Endothelial cell of umbilical vein (primary cell): ENCODE measurements around the gene GRIN3B. TPM values are rescaled to one million over a fixed set of nuclear protein-coding genes. Genes with fewer than 3 reads are reported as not detected.

ENCODE experiments used
- BruUV-seq: library from RNA; stranded (reverse); fragments of 400-500 nt; replicated peaks from 2 replicates; lab custom pipeline; 2021; lab: Mats Ljungman, UMichigan
- CTCF ChIA-PET: fragments of 300-600, 350-600 bp; sonication (Branson Sonifier 250); formaldehyde crosslinking; loops from one replicate; lab custom pipeline; 2021; ENCODE audit warnings: antibody characterized with exemption, inconsistent platforms; lab: Charles Lee
- POLR2A ChIA-PET: fragments of 300-600, 350-600 bp; sonication (Branson Sonifier 250); formaldehyde crosslinking; loops from one replicate; lab custom pipeline; 2021; ENCODE audit warnings: antibody characterized with exemption, inconsistent platforms; lab: Charles Lee
- DNase-seq: peaks from one replicate; pipeline ENCODE4 v3.0.0-alpha.2; 2011; ENCODE audit warnings: low read depth, low spot score
- FAIRE-seq: peaks from 2 replicates; lab custom pipeline; 2011; peaks lifted over from hg19 to GRCh38; lab: Jason Lieb, UNC
- H2AFZ ChIP-seq: 2 replicates; pipeline ENCODE4 v1.6.0; 2012; ENCODE audit warnings: low read depth, low read length, control low read depth, inconsistent platforms
- H3K27ac ChIP-seq: 2 replicates; pipeline ENCODE4 v1.5.1; 2011; ENCODE audit warnings: low read depth, mild to moderate bottlenecking, control low read depth, low read length, moderate library complexity; ENCODE audit not compliant: insufficient read depth
- H3K27me3 ChIP-seq, 2 experiments: 2 replicates each; pipeline versions ENCODE4 v1.6.0 to v1.6.1; 2011; ENCODE audit warnings: low read length in 2 of 2, mixed read lengths in 1 of 2; ENCODE audit not compliant: control insufficient read depth in 2 of 2, insufficient read depth in 2 of 2
- H3K36me3 ChIP-seq, 2 experiments: 2 replicates in 1 of 2; 3 replicates in 1 of 2; pipeline ENCODE4 v1.5.1; 2011; ENCODE audit warnings: low read length in 2 of 2, mild to moderate bottlenecking in 1 of 2, moderate library complexity in 1 of 2; ENCODE audit not compliant: control insufficient read depth in 2 of 2, insufficient read depth in 2 of 2; ENCODE audit errors: extremely low read depth in 1 of 2
- H3K4me1 ChIP-seq: 3 replicates; pipeline ENCODE4 v1.5.1; 2011; ENCODE audit warnings: mild to moderate bottlenecking, low read length; ENCODE audit not compliant: control insufficient read depth, insufficient read depth; ENCODE audit errors: extremely low read depth
- H3K4me2 ChIP-seq: 2 replicates; pipeline ENCODE4 v1.6.1; 2011; ENCODE audit warnings: low read length, control low read depth, mixed read lengths; ENCODE audit not compliant: insufficient read depth
- H3K4me3 ChIP-seq, 3 experiments: fragments of 200-600 bp in 1 of 3; sonication (generic), shearing (Covaris generic) in 1 of 3; replicated peaks in 1 of 3; 2 replicates each; pipeline ENCODE4 v1.5.1; 2011 to 2016; ENCODE audit warnings: control low read depth in 3 of 3, low read length in 3 of 3, mild to moderate bottlenecking in 2 of 3, inconsistent platforms in 1 of 3, low read depth in 1 of 3, moderate library complexity in 1 of 3; ENCODE audit not compliant: insufficient read depth in 1 of 3
- H3K79me2 ChIP-seq: 2 replicates; pipeline ENCODE4 v1.6.0; 2012; ENCODE audit warnings: low read length, inconsistent platforms; ENCODE audit not compliant: control insufficient read depth, insufficient read depth
- H3K9ac ChIP-seq: replicated peaks from 2 replicates; pipeline ENCODE3; 2011; ENCODE audit warnings: low read length, control low read depth; ENCODE audit not compliant: insufficient read depth; ENCODE audit errors: extremely low read depth
- H3K9me1 ChIP-seq: replicated peaks from 3 replicates; pipeline ENCODE4 v1.6.0; 2011; ENCODE audit warnings: mild to moderate bottlenecking, low read length; ENCODE audit not compliant: control insufficient read depth, insufficient read depth; ENCODE audit errors: extremely low read depth
- H3K9me3 ChIP-seq: replicated peaks from 2 replicates; pipeline ENCODE4 v1.5.1; 2012; ENCODE audit warnings: low read length, inconsistent platforms; ENCODE audit not compliant: control insufficient read depth, insufficient read depth
- H4K20me1 ChIP-seq: replicated peaks from 2 replicates; pipeline ENCODE3; 2011; ENCODE audit warnings: mild to moderate bottlenecking, low read length; ENCODE audit not compliant: control insufficient read depth, insufficient read depth; ENCODE audit errors: extremely low read depth
- EZH2 ChIP-seq: IDR thresholded peaks from 2 replicates; pipeline ENCODE4 v1.6.1; 2012; ENCODE audit warnings: borderline replicate concordance, low read depth, mild to moderate bottlenecking, moderate library complexity, low read length, inconsistent platforms; ENCODE audit not compliant: severe bottlenecking
- FOS ChIP-seq: IDR thresholded peaks from 2 replicates; pipeline ENCODE4 v1.6.1; 2011; ENCODE audit warnings: mild to moderate bottlenecking, low read length, moderate library complexity, borderline replicate concordance; ENCODE audit not compliant: insufficient read depth
- GATA2 ChIP-seq: IDR thresholded peaks from 2 replicates; pipeline ENCODE4 v1.7.0; 2011; ENCODE audit warnings: low read depth, mild to moderate bottlenecking, moderate library complexity, mixed read lengths, low read length; ENCODE audit not compliant: insufficient read length, insufficient read depth
- JUN ChIP-seq: IDR thresholded peaks from 2 replicates; pipeline ENCODE4 v1.6.1; 2011; ENCODE audit warnings: borderline replicate concordance, low read depth; ENCODE audit not compliant: insufficient read length, insufficient read depth
- MAX ChIP-seq: IDR thresholded peaks from 2 replicates; pipeline ENCODE4 v1.6.1; 2011; ENCODE audit not compliant: insufficient read depth, insufficient read length
- MYC ChIP-seq: IDR thresholded peaks from one replicate; pipeline ENCODE4 v1.6.1; 2011; ENCODE audit warnings: mild to moderate bottlenecking, low read depth, low read length
- POLR2A ChIP-seq: IDR thresholded peaks from 2 replicates; pipeline ENCODE4 v1.6.1; 2012; ENCODE audit warnings: low read depth, mild to moderate bottlenecking, control low read depth, low read length
- POLR2AphosphoS5 ChIP-seq: IDR thresholded peaks from 2 replicates; pipeline ENCODE4 v1.6.1; 2012; ENCODE audit warnings: low read depth, mild to moderate bottlenecking, control low read depth, low read length, moderate library complexity; ENCODE audit not compliant: insufficient read depth
- dilution Hi-C: fragments of 300-500 bp; cut with MboI; formaldehyde crosslinking; loops from one replicate; pipeline ENCODE4 v1.15.0; 2019; ENCODE audit warnings: low sequenced_read_pairs; ENCODE audit not compliant: extremely low pct_ligation_motif_present
- intact Hi-C: fragments of 100-400 bp; cut with micrococcal nuclease; formaldehyde crosslinking; loops from one replicate; pipeline ENCODE4 v1.10.0; 2022
- polyA plus RNA-seq, 4 experiments: library from polyadenylated mRNA; depleted of rRNA in 3 of 4; stranded (reverse) in 3 of 4; unstranded in 1 of 4; fragments of >200 nt; gene quantifications; 2 replicates each; pipeline versions ENCODE4 v1.2.1 to v1.2.3, GENCODE V29; 2011 to 2012; ENCODE audit warnings: missing spikeins in 1 of 4
- total RNA-seq: library from RNA; stranded (reverse); gene quantifications from 2 replicates; pipeline ENCODE4 v1.2.3, GENCODE V29; 2021
- TF ChIP-seq, protein P1 (sequence below), 2 donors: IDR thresholded peaks; 1 replicate in 1 of 2; 2 replicates in 1 of 2; pipeline ENCODE4 v1.5.1; 2011; ENCODE audit warnings: low read length in 2 of 2, mild to moderate bottlenecking in 2 of 2, moderate library complexity in 2 of 2, control low read depth in 1 of 2, inconsistent platforms in 1 of 2, low read depth in 1 of 2; ENCODE audit not compliant: insufficient read depth in 1 of 2; ENCODE audit errors: extremely low read depth in 1 of 2

The GRIN3B gene
- total and polyA plus RNA-seq, 2 donors (not counting 3 experiments of a cell fraction or from before 2014, with no cell fraction given): 0.43 to 0.82 TPM

GRCh38 chr19:1028062-1028926 is 28.1 kb downstream of the GRIN3B start:
- ChIA-PET CTCF (interaction anchor here (0.8 to 1.8 kb wide), 4 partner anchors 11 to 44 kb away, joined by 3 to 7 read pairs (median 3); partner anchors contain the start of genes ABCA7 and WDR18), POLR2A (interaction anchor here (0.5 to 5.7 kb wide), 7 partner anchors 11 to 995 kb away, joined by 3 to 36 read pairs (median 5); partner anchors contain the start of genes ABCA7 and CIRBP)
- intact Hi-C loops: no loop called here
- dilution Hi-C loops: no loop called here
- Histone ChIP-seq H3K27me3 (no peaks in the 10 kb centered on the region), H3K4me3 (peak overlapping the region; percentile 52 to 88 (median 84)), H3K79me2 (peaks cover 44% of the 10 kb centered on the region), H3K9me3 (no peaks in the 10 kb centered on the region), H3K4me2 (peak overlapping the region; percentile 76), H2AFZ (no peak overlapping the region), H3K9me1 (no peaks in the 10 kb centered on the region), H4K20me1 (no peaks in the 10 kb centered on the region), H3K4me1 (peaks cover 9% of the 10 kb centered on the region), H3K27ac (no peak overlapping the region), H3K9ac (peak overlapping the region; percentile 89), H3K36me3 (peaks cover 2 to 11% of the 10 kb centered on the region in 2 experiments)
- BruUV-seq: no TSS peak
- TF ChIP-seq FOS: no peak
- peak; percentile 52 for TF ChIP-seq POLR2AphosphoS5
- DNase-seq: peak; percentile 47
- FAIRE-seq: peak; percentile 46

DNA sequence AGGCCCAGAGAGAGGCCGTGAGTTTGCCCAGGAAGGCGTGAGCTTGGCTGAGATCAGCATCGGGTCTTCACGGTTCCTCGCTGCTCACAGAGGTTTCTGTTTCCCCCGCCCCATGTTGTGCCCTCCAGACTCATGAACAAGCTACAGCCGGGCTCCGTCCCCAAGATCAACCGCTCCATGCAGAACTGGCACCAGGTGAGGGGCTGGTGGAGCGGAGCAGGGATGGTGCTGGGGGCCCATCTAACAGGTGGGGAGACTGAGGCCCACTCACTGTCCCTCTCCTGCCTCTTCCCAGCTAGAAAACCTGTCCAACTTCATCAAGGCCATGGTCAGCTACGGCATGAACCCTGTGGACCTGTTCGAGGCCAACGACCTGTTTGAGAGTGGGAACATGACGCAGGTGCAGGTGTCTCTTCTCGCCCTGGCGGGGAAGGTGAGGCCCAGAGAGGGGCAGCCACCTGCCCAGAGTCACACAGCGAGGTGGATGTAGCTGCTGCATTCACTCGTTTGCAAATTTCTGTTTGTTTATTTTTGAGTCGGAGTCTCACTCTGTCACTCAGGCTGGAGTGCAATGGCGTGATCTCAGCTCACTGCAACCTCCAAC is 32.1 kb downstream of the GRIN3B start:
- ChIA-PET POLR2A (interaction anchor here (0.6 kb wide), 1 partner anchor 12 kb away, joined by 3 read pairs; no protein-coding TSS in a partner anchor), CTCF (no interaction called here)
- FAIRE-seq (no peak), DNase-seq (no peak)
- H3K27me3 ChIP-seq: no peaks in the 10 kb centered on the region
- no peak for TF ChIP-seq JUN
- TF ChIP-seq, protein P1, sequence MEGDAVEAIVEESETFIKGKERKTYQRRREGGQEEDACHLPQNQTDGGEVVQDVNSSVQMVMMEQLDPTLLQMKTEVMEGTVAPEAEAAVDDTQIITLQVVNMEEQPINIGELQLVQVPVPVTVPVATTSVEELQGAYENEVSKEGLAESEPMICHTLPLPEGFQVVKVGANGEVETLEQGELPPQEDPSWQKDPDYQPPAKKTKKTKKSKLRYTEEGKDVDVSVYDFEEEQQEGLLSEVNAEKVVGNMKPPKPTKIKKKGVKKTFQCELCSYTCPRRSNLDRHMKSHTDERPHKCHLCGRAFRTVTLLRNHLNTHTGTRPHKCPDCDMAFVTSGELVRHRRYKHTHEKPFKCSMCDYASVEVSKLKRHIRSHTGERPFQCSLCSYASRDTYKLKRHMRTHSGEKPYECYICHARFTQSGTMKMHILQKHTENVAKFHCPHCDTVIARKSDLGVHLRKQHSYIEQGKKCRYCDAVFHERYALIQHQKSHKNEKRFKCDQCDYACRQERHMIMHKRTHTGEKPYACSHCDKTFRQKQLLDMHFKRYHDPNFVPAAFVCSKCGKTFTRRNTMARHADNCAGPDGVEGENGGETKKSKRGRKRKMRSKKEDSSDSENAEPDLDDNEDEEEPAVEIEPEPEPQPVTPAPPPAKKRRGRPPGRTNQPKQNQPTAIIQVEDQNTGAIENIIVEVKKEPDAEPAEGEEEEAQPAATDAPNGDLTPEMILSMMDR (IDR thresholded peaks at IDR 0.05; ENCODE audit: extremely low read depth in 1 of 2, insufficient read depth in 1 of 2, low read depth in 1 of 2, low read length in 2 of 2): no peak
- no peak for TF ChIP-seq GATA2
- TF ChIP-seq FOS: no peak
- no peak for TF ChIP-seq MAX
- no peak for TF ChIP-seq MYC
- TF ChIP-seq POLR2A: no peak
- no peak for TF ChIP-seq POLR2AphosphoS5
- no peak for TF ChIP-seq EZH2
- H2AFZ ChIP-seq: no peak overlapping the region
- no peak overlapping the region for H3K27ac ChIP-seq
- dilution Hi-C loops: no loop called here
- H3K9me1 ChIP-seq: no peaks in the 10 kb centered on the region
- no peak overlapping the region for H3K4me2 ChIP-seq
- H3K36me3 ChIP-seq: peaks cover 13 to 21% of the 10 kb centered on the region in 2 experiments
- no peak overlapping the region for H3K4me3 ChIP-seq
- H3K9ac ChIP-seq: no peak overlapping the region
- H3K9me3 ChIP-seq: no peaks in the 10 kb centered on the region
- intact Hi-C loops: no loop called here
- BruUV-seq: no TSS peak
- peaks cover 9% of the 10 kb centered on the region for H3K4me1 ChIP-seq
- no peaks in the 10 kb centered on the region for H4K20me1 ChIP-seq
- H3K79me2 ChIP-seq: peaks cover 35% of the 10 kb centered on the region
